ENCODE results near the gene SAAL1.

The SAAL1 gene

DNA sequence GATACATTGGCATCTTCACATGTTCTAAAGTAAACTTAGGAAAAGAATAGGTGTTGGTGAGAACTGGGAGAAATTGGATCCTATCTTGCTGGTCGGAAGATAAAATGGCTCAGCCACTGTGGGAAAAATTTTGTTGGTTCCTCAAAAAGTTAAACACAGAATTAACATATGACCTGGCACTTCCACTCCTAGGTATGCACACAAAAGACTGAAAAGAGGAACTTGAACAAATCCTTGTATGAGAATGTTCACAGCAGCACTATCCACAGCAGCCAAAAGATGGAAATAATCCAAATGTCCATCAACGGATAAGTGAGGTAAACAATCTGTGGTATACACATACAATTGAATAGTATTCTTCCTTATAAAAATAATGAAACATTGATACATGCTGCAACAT lies 55.0 kb downstream of the SAAL1 start:
- DNase-seq (ENCODE audit: low spot score) = no peak
- TF ChIP-seq, protein P1, sequence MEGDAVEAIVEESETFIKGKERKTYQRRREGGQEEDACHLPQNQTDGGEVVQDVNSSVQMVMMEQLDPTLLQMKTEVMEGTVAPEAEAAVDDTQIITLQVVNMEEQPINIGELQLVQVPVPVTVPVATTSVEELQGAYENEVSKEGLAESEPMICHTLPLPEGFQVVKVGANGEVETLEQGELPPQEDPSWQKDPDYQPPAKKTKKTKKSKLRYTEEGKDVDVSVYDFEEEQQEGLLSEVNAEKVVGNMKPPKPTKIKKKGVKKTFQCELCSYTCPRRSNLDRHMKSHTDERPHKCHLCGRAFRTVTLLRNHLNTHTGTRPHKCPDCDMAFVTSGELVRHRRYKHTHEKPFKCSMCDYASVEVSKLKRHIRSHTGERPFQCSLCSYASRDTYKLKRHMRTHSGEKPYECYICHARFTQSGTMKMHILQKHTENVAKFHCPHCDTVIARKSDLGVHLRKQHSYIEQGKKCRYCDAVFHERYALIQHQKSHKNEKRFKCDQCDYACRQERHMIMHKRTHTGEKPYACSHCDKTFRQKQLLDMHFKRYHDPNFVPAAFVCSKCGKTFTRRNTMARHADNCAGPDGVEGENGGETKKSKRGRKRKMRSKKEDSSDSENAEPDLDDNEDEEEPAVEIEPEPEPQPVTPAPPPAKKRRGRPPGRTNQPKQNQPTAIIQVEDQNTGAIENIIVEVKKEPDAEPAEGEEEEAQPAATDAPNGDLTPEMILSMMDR (IDR thresholded peaks at IDR 0.05; ENCODE audit: extremely low read depth, missing control alignments) = no peak

DNA sequence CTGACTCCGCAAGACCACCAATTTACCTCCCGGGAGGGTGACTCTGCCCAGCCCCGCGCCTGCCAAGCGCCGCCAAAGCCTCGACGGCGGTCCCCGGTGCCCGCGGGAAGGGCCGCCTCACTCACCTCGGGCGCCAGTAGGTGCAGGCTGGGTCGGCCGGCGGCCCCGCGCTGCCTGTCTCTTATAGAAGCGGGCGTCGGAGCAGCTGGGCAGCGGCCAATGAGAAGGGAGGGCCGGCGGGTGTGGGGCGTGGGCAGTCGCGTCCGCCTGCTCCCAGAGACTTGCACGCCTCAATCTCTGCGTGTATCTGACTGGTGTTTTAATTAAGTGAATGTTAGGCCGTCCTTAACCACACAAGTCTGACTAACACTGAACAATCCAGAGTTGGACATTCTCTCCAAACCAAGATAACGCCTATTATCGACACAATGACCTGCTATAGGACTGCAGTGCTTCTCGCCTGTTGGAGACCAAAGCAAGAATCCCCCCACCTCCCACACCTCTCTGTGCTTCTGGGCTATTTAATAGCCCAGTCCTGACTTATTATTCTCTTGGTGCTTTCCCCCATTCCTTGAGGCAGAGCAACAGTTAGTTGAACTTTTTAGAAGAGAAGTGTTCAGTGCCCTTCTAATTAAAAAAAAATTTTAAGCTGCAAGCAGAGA lies 59.6 kb downstream of the SAAL1 start, which contains the start of gene TPH1:
Gene TPH1, minus strand, starts transcription at position 154 of the 662 bp plus-strand sequence. CDS start 5,507 bp downstream, outside the sequence.
- TF ChIP-seq, protein P1 (IDR thresholded peaks at IDR 0.05; ENCODE audit: extremely low read depth, missing control alignments) = no peak
- DNase-seq (ENCODE audit: low spot score) = no peak

DNA sequence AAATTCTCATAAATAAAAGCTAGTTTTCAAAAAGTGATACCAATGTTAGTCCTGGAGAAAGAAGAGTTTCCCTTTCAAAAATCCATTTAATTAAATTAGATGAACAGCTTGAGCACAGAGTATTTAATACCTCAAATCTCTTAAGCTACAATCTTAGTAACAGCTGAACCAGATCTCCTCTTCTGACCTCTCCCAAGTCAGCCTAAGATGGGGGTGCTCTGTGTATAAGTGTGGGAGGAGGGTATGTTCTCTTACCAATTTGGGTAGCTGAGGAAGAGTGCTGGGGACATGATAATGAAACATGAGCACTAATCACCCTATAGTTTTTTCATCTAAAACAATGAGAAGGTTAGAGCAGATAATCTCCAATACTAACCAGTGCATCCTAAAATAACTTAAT lies 69.4 kb downstream of the SAAL1 start:
- no peak for DNase-seq (ENCODE audit: low spot score)
- TF ChIP-seq, protein P1 (IDR thresholded peaks at IDR 0.05; ENCODE audit: extremely low read depth, missing control alignments) = no peak
